Upper lobe of right lung (tissue), 1 donor: Measurements from ENCODE around the gene IGLL5. TPM values are rescaled to one million over a fixed set of nuclear protein-coding genes. Genes with fewer than 3 reads are reported as not detected.

Experiments
- ATAC-seq: fragments of 200-7000 bp; cut with Tn5 transposase; one replicate; pipeline ENCODE4 v1.9.1; 2020; ENCODE audit warnings: mild to moderate bottlenecking, moderate library complexity
- DNase-seq: peaks from one replicate; pipeline ENCODE4 v3.0.0-alpha.2; 2020
- H3K27ac ChIP-seq: fragments of 200-600 bp; one replicate; pipeline ENCODE4 v1.8.0; 2022
- H3K27me3 ChIP-seq: fragments of 200-600 bp; one replicate; pipeline ENCODE4 v1.8.0; 2022; ENCODE audit warnings: mild to moderate bottlenecking
- H3K36me3 ChIP-seq: fragments of 200-600 bp; one replicate; pipeline ENCODE4 v1.8.0; 2022
- H3K4me1 ChIP-seq: fragments of 200-600 bp; one replicate; pipeline ENCODE4 v1.8.0; 2022
- H3K4me3 ChIP-seq: fragments of 200-600 bp; one replicate; pipeline ENCODE4 v1.8.0; 2022; ENCODE audit warnings: mild to moderate bottlenecking
- H3K9me3 ChIP-seq: fragments of 200-600 bp; one replicate; pipeline ENCODE4 v1.8.0; 2022
- CTCF ChIP-seq: fragments of 200-600 bp; IDR thresholded peaks from one replicate; pipeline ENCODE4 v1.8.0; 2022; ENCODE audit warnings: antibody characterized with exemption
- intact Hi-C: fragments of 100-400 bp; cut with DNase I; formaldehyde crosslinking; loops from one replicate; pipeline ENCODE4 v1.11.0; 2022
- total RNA-seq: library from RNA; stranded (reverse); fragmentation: NEBNext Ultra II Directional; extraction: Animal tissue kit (Norgen Biotek cat#: 25700); gene quantifications from one replicate; pipeline ENCODE4 v1.2.1, GENCODE V29; 2021
- donor health status: DM: no; HTN: yes; CAD: no; lungs with severe emphysema.

IGLL5 gene
- total RNA-seq, 1 donor from 2014 or later: 12.3 TPM

GRCh38 chr22:22911327-22912134, 23.9 kb downstream of the IGLL5 start:
- H3K4me1 ChIP-seq: no peaks in the 10 kb centered on the region
- H3K27ac ChIP-seq: no peak overlapping the region
- ATAC-seq (no peak), DNase-seq (no peak)
- H3K9me3 ChIP-seq: no peaks in the 10 kb centered on the region
- peaks cover 13% of the 10 kb centered on the region for H3K27me3 ChIP-seq
- intact Hi-C loops: no loop called here
- no peak for TF ChIP-seq CTCF
- no peaks in the 10 kb centered on the region for H3K36me3 ChIP-seq
- H3K4me3 ChIP-seq: no peak overlapping the region

GRCh38 chr22:22912135-22912987, 24.7 kb downstream of the IGLL5 start:
- H3K4me1 ChIP-seq: no peaks in the 10 kb centered on the region
- no peaks in the 10 kb centered on the region for H3K36me3 ChIP-seq
- DNase-seq (no peak), ATAC-seq (no peak)
- no peak overlapping the region for H3K4me3 ChIP-seq
- H3K27me3 ChIP-seq: peaks cover 13% of the 10 kb centered on the region
- intact Hi-C loops: no loop called here
- no peak overlapping the region for H3K27ac ChIP-seq
- TF ChIP-seq CTCF: no peak
- H3K9me3 ChIP-seq: no peaks in the 10 kb centered on the region

DNA sequence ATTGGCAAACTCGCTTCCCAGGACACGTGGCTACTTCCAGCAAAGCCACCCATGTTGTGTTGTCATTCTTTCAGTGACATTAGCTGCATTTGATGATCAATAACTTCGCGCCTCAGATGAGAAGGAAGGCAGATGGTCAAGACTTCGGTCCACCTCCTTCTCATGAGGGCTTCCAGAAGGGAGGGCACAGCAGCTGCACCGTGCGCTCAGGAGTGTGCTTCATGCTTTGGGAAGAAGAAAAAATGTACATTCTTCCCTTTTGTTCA, 25.3 kb downstream of the IGLL5 start:
- Histone ChIP-seq H3K36me3 (no peaks in the 10 kb centered on the region), H3K9me3 (no peaks in the 10 kb centered on the region), H3K4me1 (no peaks in the 10 kb centered on the region), H3K27ac (no peak overlapping the region), H3K27me3 (peaks cover 13% of the 10 kb centered on the region), H3K4me3 (no peak overlapping the region)
- ATAC-seq (no peak), DNase-seq (no peak)
- intact Hi-C loops: no loop called here
- no peak for TF ChIP-seq CTCF

- intact Hi-C loops: no loop called here
Observed at GRCh38 chr22:22913989-22914388, 26.4 kb downstream of the IGLL5 start.

More at GRCh38 chr22:22913989-22914388, 26.4 kb downstream of the IGLL5 start:
- ATAC-seq (no peak), DNase-seq (no peak)
- Histone ChIP-seq H3K9me3 (no peaks in the 10 kb centered on the region), H3K4me1 (no peaks in the 10 kb centered on the region), H3K36me3 (no peaks in the 10 kb centered on the region), H3K4me3 (no peak overlapping the region), H3K27me3 (peaks cover 13% of the 10 kb centered on the region), H3K27ac (no peak overlapping the region)
- TF ChIP-seq CTCF: no peak
